ENCODE data around the gene HHIPL1. TPM values are rescaled to one million over a fixed set of nuclear protein-coding genes. Genes with fewer than 3 reads are reported as not detected.
A peak's percentile ranks its signal among the peaks of the same experiment; 100 is the strongest.

HHIPL1 gene
- total and polyA plus RNA-seq, 2 experiments from 2014 or later = 0.83 to 1.4 TPM

GRCh38 chr14:99677231-99678140 is 32.6 kb downstream of the HHIPL1 start:
- peak; percentile 65 for DNase-seq (ENCODE audit: low spot score)
- TF ChIP-seq EZH2phosphoT487 (IDR thresholded peaks at IDR 0.05; ENCODE audit: low read depth, severe bottlenecking, unreplicated experiment) (no peak), EZH2 (IDR thresholded peaks at IDR 0.05; ENCODE audit: borderline replicate concordance) (no peak), CTCF (IDR thresholded peaks at IDR 0.05; ENCODE audit: poor library complexity) (no peak)
- Histone ChIP-seq H2AFZ (no peak overlapping the region), H4K20me1 (ENCODE audit: insufficient read depth, poor library complexity, severe bottlenecking) (no peaks in the 10 kb centered on the region), H3K36me3 (replicated peaks; ENCODE audit: insufficient read depth, low read depth) (no peaks in the 10 kb centered on the region), H3K27me3 (no peaks in the 10 kb centered on the region), H3K79me2 (no peaks in the 10 kb centered on the region), H3K9me3 (ENCODE audit: low read depth) (no peaks in the 10 kb centered on the region), H3K27ac (peak overlapping the region; percentile 48), H3K4me3 (no peak overlapping the region), H3K4me1 (ENCODE audit: insufficient read depth) (peaks cover 7% of the 10 kb centered on the region), H3K4me2 (no peak overlapping the region), H3K9me2 (replicated peaks; ENCODE audit: insufficient read depth) (no peaks in the 10 kb centered on the region)
- WGBS (ENCODE audit: low lambda C conversion rate, missing lambda C conversion rate) = 87% methylated on average over 16 of the region's 16 CpGs

- Histone ChIP-seq H4K20me1 (ENCODE audit: insufficient read depth, poor library complexity, severe bottlenecking) (no peaks in the 10 kb centered on the region), H3K4me1 (ENCODE audit: insufficient read depth) (peaks cover 11% of the 10 kb centered on the region), H3K9me3 (ENCODE audit: low read depth) (no peaks in the 10 kb centered on the region), H3K4me3 (no peak overlapping the region), H3K27ac (no peak overlapping the region), H3K36me3 (replicated peaks; ENCODE audit: insufficient read depth, low read depth) (no peaks in the 10 kb centered on the region), H3K27me3 (no peaks in the 10 kb centered on the region), H3K79me2 (no peaks in the 10 kb centered on the region), H3K4me2 (no peak overlapping the region), H3K9me2 (replicated peaks; ENCODE audit: insufficient read depth) (no peaks in the 10 kb centered on the region), H2AFZ (no peak overlapping the region)
- TF ChIP-seq EZH2phosphoT487 (IDR thresholded peaks at IDR 0.05; ENCODE audit: low read depth, severe bottlenecking, unreplicated experiment) (no peak), CTCF (IDR thresholded peaks at IDR 0.05; ENCODE audit: poor library complexity) (no peak), EZH2 (IDR thresholded peaks at IDR 0.05; ENCODE audit: borderline replicate concordance) (no peak)
- 96% methylated on average over 6 of the region's 6 CpGs for WGBS (ENCODE audit: low lambda C conversion rate, missing lambda C conversion rate)
- DNase-seq (ENCODE audit: low spot score) = no peak
These were observed 33.3 kb downstream of the HHIPL1 start for GRCh38 chr14:99678198-99678597.

GRCh38 chr14:99679111-99679510 is 34.2 kb downstream of the HHIPL1 start:
- H3K9me3 ChIP-seq (ENCODE audit: low read depth) = no peaks in the 10 kb centered on the region
- no peak overlapping the region for H3K27ac ChIP-seq
- TF ChIP-seq EZH2 (IDR thresholded peaks at IDR 0.05; ENCODE audit: borderline replicate concordance) = no peak
- TF ChIP-seq CTCF (IDR thresholded peaks at IDR 0.05; ENCODE audit: poor library complexity) = no peak
- TF ChIP-seq EZH2phosphoT487 (IDR thresholded peaks at IDR 0.05; ENCODE audit: low read depth, severe bottlenecking, unreplicated experiment) = no peak
- peaks cover 11% of the 10 kb centered on the region for H3K4me1 ChIP-seq (ENCODE audit: insufficient read depth)
- H3K4me2 ChIP-seq = no peak overlapping the region
- H3K9me2 ChIP-seq (replicated peaks; ENCODE audit: insufficient read depth) = no peaks in the 10 kb centered on the region
- no peaks in the 10 kb centered on the region for H3K36me3 ChIP-seq (replicated peaks; ENCODE audit: insufficient read depth, low read depth)
- no peak overlapping the region for H2AFZ ChIP-seq
- H3K4me3 ChIP-seq = no peak overlapping the region
- 86% methylated on average over 2 of the region's 2 CpGs for WGBS (ENCODE audit: low lambda C conversion rate, missing lambda C conversion rate)
- H3K79me2 ChIP-seq = no peaks in the 10 kb centered on the region
- no peaks in the 10 kb centered on the region for H4K20me1 ChIP-seq (ENCODE audit: insufficient read depth, poor library complexity, severe bottlenecking)
- H3K27me3 ChIP-seq = no peaks in the 10 kb centered on the region
- no peak for DNase-seq (ENCODE audit: low spot score)
